ENCODE measurements around the gene GAMT.

The GAMT gene

GRCh38 chr19:1418951-1419738 lies 17.8 kb upstream of the GAMT start:
- no peak for DNase-seq (ENCODE audit: low read depth in 3 of 3)

DNA sequence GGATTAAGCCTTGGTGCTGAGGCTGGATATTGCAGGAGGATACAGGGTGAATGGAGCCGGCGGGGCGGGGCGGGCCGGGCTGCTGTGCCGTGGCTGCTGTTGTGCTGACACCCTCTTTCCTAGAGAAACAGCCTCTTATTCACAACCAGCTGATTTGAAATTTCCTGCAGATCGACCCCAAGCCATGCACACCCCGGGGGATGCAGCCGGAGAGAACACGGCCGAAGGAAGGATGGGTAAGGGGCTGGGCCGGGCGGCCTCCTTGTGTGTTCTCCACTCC lies 17.1 kb upstream of the GAMT start:
- no peak for DNase-seq (ENCODE audit: low read depth in 3 of 3)

- DNase-seq (ENCODE audit: low read depth in 3 of 3): no peak
These were observed 16.5 kb upstream of the GAMT start for GRCh38 chr19:1417681-1418495.

DNA sequence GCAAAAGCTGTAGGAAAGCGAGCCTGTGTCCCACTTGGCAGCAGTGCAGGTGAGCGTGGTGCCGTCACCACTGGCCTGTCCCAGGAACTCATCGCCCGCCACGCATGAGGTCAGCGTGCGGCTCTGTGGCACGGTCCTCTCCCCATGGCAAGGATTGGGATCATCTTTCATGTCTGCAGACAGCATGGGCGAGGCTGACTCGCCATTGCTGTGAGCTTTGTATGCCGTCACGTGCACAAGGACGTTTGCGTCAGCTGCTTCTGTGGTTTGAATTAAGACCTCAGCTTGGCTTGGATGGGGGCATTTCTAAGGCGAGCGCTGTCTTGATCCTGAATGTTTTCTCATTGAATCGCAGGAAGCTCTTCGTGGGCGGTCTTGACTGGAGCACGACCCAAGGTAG lies 15.8 kb upstream of the GAMT start:
- no peak for DNase-seq (ENCODE audit: low read depth in 3 of 3)

DNA sequence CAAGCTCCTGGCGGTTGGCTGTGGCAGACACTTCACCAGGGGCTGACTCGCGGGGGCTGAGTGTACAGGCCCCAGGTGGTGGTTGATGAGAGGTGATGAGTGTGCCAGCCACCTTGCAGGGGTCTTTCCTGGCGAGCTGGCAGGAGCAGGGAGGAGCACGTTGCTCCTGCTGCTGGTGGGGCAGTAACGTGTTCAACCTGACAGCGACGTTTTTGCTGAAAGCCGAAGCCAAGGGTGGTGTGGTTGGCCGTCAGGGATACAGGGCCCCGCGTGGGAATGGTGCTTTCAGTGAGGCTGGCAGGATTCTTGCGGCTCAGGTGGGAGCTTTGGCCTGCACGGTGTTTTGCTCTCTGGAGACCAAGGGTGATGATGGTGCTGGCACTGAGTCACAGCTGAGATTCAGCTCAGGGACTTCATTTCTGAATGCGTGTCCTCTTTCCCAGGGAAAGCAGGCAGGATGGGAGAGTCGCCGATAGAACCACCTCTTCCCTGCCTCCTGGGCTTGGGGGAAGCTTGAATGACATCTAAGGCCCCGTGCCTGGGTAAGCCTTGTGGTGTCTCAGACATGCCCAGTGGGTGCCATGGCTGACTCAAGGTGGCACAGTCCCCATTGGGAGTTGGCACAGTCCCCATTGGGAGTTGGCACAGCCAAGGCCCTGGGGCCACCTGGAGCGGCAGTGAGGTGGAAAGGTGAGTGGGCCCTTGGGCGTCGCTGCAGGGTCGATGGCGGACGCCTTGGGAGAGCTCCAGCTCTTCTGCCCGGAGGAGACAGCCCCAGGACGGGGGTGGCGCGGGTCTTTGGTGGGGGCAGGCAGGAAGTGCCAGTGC lies 14.9 kb upstream of the GAMT start:
- DNase-seq (ENCODE audit: low read depth in 3 of 3): no peak

GRCh38 chr19:1412995-1413800 lies 11.9 kb upstream of the GAMT start:
- no peak for DNase-seq (ENCODE audit: low read depth in 3 of 3)

DNA sequence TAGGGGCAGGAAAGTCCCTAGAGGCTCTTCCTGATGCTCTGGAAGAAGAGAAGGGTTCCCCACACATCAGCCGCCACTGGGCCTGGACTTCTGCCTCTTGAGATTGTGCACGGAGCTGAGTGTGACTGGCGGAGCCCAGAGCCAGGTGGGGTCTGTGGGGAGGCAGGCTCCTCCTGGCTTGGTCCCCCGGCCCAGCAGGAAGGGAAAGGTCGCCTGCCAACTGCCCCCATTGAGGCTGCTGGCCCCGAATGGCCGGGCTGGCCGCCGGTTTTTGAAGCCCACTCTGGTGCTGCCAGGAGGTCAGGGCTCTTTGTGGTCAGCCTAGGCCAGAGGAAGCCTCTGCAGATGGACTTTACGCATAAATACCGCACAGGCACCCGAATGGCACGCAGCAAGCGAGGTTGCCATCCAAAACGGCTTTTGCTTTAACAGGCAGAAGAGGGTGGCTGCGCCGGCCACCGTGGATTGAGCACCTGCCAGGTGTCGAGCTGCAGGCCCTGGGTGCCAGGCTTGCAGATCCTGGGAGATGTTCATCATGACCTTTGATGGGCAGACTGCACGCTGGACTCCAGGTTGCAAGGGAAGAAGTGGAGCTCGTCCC lies 11.1 kb upstream of the GAMT start:
- DNase-seq (ENCODE audit: low read depth in 3 of 3): no peak

DNA sequence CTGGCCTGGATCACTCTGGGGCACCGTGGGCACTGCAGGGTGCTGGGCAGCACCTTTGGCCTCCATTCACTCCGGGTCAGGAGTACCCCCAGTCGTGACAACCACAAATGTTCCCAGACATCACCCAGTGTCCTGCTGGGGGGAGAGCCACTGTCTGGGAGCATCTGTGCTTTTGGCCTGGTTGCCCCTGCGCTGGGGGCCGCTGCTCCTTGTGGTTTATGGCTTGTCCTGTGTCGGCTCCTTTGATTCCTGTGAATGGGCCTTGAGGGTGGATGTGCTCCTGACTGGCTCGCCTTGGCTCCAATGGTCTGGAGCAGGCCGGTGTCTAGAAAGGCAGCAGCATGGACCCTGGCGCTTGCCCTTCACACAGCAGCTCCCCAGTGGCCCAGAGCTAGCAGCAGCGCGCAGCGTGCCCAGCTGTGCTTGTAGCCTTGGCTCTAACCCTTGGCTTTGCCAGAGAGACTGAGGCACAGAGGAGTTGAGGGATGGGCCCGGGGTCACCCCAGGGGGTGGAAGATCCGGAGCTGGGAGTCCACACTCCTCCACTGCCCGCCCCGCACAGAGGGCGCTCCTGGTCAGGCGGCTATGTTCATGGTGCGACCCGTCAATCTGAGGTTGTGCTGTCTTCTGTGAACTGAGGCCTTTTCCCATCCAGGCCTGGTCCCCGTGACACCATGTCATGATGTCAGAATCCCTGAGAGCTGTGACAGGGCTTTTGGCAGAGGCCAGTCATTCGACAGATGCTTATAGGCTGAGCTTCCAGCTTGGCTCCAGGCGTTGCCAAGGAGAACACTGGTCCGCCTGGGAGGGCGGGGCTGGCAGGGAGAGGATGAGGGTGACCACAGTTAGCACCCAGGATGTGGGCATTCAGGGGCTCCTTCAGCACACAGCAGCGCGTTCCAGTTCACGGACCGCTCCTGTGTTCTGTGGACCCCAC lies 10.2 kb upstream of the GAMT start:
- DNase-seq (ENCODE audit: low read depth in 3 of 3): no peak

GRCh38 chr19:1410789-1411188 lies 9.4 kb upstream of the GAMT start:
- DNase-seq (ENCODE audit: low read depth in 3 of 3): no peak

DNA sequence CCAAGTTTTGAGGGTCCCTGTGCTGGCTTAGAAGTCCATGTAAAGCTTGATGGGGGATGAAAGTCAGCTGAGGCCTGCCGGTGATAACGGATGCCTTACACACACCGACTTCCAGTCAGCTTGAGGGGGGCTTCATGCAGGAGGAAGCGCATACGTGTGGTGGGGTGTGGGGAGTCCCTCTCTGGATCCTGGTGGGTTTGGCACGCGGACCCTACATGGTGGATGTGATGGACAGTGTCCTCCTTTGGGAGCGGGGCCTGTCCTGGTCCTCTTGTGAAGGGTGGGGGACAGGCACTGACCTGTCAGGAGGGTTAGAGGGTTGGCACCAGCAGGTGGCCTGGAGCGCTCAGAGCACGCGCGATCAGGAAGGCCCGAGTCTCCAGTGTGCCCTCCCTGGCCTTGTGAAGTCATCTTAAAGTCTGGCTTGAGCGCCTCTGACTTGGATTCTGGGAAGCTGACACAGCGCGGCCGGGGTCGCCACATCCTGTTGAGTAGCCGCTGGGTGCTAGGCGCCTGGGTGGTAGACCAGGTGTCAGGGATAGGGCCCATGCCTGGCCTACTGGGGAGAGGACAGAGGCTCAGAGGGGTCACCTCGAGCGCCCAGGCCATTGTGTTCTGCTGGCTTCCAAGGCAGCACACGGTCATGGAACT lies 8.9 kb upstream of the GAMT start:
- no peak for DNase-seq (ENCODE audit: low read depth in 3 of 3)

DNA sequence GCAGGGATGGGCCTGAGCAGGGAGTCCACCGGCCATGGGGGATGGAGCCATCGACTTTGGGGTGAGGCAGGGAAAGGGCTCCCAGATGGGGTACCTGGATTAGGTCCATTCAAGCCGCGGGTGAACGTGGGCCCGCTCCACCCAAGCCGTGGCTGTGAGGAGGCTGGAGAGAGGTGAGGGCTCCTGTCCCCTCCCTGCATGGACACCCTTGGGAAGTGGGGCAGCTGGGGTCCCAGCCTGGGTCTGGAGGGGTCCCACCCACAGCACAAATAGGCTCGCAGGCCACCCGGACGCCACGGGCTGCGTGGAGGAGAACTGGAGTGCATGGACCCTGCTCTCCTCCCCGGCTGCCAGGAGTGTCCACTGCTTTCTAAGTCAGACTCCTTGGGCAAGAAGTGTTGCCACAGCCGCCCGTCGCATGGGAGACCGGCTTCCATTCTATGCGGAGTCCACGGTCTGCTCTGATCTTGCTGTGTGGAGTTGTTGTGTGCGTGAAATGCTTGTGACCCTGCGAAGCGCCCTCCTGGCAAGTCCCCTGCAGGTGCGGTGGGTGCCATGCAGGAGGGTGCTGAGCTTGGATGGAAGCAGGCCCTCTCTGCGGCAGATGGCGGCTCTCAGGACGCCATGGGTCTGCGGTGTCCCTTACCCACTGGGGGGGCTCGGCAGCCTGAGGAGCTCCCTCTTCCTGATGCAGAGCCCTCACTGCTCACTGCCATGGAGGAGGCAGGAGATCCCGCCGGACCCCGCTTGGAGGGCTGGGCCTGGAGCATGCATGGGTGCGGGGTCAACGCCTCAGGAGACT lies 8.1 kb upstream of the GAMT start:
- DNase-seq (ENCODE audit: low read depth in 3 of 3): no peak

- DNase-seq (ENCODE audit: low read depth in 3 of 3): peak; percentile 32 to 47 (median 33)
These were observed 7.2 kb upstream of the GAMT start for GRCh38 chr19:1408300-1409203.

DNA sequence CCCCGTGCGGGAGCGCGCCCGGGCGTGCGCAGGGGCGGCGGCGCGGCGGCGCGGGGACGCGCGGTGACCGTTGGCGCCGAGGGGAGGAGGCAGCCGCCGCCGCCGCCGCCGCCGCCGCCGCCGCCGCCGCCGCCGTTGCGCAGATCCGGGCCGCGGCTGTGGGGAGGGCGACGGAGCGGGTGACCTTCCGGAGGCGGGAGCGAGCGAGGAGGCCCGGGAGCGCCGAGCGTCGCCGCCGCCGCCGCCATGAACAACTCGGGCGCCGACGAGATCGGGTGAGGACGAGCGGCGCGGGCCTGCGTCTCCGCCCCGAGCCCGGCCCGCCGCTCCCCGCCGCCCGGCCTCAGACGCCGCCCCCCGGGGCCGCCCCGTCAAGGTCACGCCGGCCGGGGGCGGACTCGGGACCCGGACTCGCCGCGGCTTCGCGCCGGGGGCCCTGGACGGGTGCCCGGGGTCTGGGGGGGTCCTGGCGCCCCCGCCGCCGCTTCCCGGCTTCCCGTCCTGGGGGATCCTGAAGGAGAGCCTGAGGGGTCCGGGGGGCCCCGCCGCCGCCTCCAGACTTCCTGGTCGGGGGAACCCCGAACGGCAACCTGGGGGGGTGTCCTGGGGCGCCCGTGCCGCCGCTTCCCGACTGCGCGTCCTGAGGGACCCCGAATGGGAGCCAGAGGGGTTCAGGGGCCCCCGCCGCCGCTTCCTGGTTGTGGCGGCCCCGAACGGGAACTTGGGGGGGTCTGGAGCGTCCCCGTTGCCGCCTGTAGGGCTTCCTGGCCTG lies 6.4 kb upstream of the GAMT start, which contains the start of gene DAZAP1:
Gene DAZAP1 (plus strand): TSS at position 59 of the 772 bp plus-strand sequence. CDS start 188 bp downstream, at position 247.
- peak in 2 of 3 experiments; percentile 36 to 39 for DNase-seq (ENCODE audit: low read depth in 3 of 3)

DNA sequence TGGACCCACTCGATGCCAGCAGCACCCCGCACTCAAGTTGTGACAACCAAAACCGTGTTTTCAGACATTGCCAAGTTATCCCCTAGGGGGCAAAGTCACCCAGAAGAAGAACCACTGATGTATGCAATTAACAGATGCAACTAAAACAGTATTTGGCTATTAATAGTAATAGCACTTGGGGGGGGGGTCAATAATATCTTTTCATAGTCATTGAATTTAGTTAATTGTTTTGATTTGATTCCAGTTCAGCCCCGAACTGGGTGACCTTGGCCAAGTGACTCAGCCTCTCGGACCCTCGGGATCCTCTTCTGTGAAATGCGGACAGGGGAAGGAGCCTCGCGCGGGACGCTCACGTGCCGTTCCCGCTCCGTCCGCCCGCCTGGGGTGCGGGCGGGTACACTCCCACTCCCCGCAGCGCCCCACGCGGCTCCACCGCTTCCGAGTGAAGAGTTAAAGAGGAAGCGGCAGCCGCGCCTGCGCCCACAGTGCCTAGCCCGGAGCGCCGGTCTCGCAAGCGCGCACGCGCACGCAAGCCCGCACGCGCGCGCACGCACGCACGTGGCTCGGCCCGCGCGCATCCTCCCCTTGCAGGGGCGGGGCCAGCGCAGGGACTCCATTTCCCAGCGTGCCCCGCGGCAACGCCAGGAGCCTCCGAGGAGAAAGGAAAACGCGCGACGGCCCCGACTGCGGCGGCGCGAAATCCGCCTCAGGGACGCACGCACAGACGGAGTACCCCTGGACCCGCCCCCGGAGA lies 5.6 kb upstream of the GAMT start:
- peak; percentile 99 for DNase-seq (ENCODE audit: low read depth in 3 of 3)

- no peak for DNase-seq (ENCODE audit: low read depth in 3 of 3)
These were observed 1.2 kb upstream of the GAMT start for GRCh38 chr19:1402411-1403070.

GRCh38 chr19:1401889-1402217 lies 511 bp upstream of the GAMT start:
- DNase-seq (ENCODE audit: low read depth in 3 of 3): no peak
